ENCODE data around the gene HKDC1.

The HKDC1 gene

GRCh38 chr10:69215405-69216171 lies 4.5 kb upstream of the HKDC1 start:
- in situ Hi-C loops (cut with MboI; ENCODE audit: low sequenced_read_pairs): no loop called here

GRCh38 chr10:69216577-69217118 lies 3.5 kb upstream of the HKDC1 start:
- in situ Hi-C loops (cut with MboI; ENCODE audit: low sequenced_read_pairs): no loop called here

- in situ Hi-C loops (cut with MboI; ENCODE audit: low sequenced_read_pairs): no loop called here
Observed at GRCh38 chr10:69217119-69217754, 2.9 kb upstream of the HKDC1 start.

GRCh38 chr10:69218831-69219230 lies 1.3 kb upstream of the HKDC1 start:
- in situ Hi-C loops (cut with MboI; ENCODE audit: low sequenced_read_pairs): no loop called here

- in situ Hi-C loops (cut with MboI; ENCODE audit: low sequenced_read_pairs): no loop called here
Observed at GRCh38 chr10:69220507-69220906, 375 bp downstream of the HKDC1 start.

- in situ Hi-C loops (cut with MboI; ENCODE audit: low sequenced_read_pairs): no loop called here
Observed at GRCh38 chr10:69222157-69223027, 2.3 kb downstream of the HKDC1 start.

GRCh38 chr10:69223028-69223342 lies 2.9 kb downstream of the HKDC1 start:
- in situ Hi-C loops (cut with MboI; ENCODE audit: low sequenced_read_pairs): no loop called here

GRCh38 chr10:69224862-69225657 lies 4.9 kb downstream of the HKDC1 start:
- in situ Hi-C loops (cut with MboI; ENCODE audit: low sequenced_read_pairs): loop anchor here (25.0 kb wide), 1 partner anchor 287 kb away; no protein-coding TSS in a partner anchor

GRCh38 chr10:69225681-69226080 lies 5.5 kb downstream of the HKDC1 start:
- in situ Hi-C loops (cut with MboI; ENCODE audit: low sequenced_read_pairs): loop anchor here (25.0 kb wide), 1 partner anchor 287 kb away; no protein-coding TSS in a partner anchor

- in situ Hi-C loops (cut with MboI; ENCODE audit: low sequenced_read_pairs): loop anchor here (25.0 kb wide), 1 partner anchor 285 kb away; no protein-coding TSS in a partner anchor
Observed at GRCh38 chr10:69226919-69227450, 6.9 kb downstream of the HKDC1 start.

GRCh38 chr10:69228151-69228550 lies 8.0 kb downstream of the HKDC1 start:
- in situ Hi-C loops (cut with MboI; ENCODE audit: low sequenced_read_pairs): loop anchor here (25.0 kb wide), 1 partner anchor 284 kb away; no protein-coding TSS in a partner anchor

GRCh38 chr10:69229616-69229916 lies 9.4 kb downstream of the HKDC1 start:
- in situ Hi-C loops (cut with MboI; ENCODE audit: low sequenced_read_pairs): loop anchor here (25.0 kb wide), 1 partner anchor 283 kb away; no protein-coding TSS in a partner anchor

- in situ Hi-C loops (cut with MboI; ENCODE audit: low sequenced_read_pairs): loop anchor here (10.0 to 25.0 kb wide), 2 partner anchors 165 to 282 kb away; no protein-coding TSS in a partner anchor
Observed at GRCh38 chr10:69230128-69230527, 10.0 kb downstream of the HKDC1 start.

GRCh38 chr10:69232252-69232651 lies 12.1 kb downstream of the HKDC1 start:
- in situ Hi-C loops (cut with MboI; ENCODE audit: low sequenced_read_pairs): loop anchor here (10.0 to 25.0 kb wide), 2 partner anchors 163 to 280 kb away; no protein-coding TSS in a partner anchor

GRCh38 chr10:69232736-69233480 lies 12.8 kb downstream of the HKDC1 start:
- in situ Hi-C loops (cut with MboI; ENCODE audit: low sequenced_read_pairs): loop anchor here (10.0 to 25.0 kb wide), 2 partner anchors 162 to 279 kb away; no protein-coding TSS in a partner anchor

GRCh38 chr10:69234447-69234846 lies 14.3 kb downstream of the HKDC1 start:
- in situ Hi-C loops (cut with MboI; ENCODE audit: low sequenced_read_pairs): loop anchor here (10.0 to 25.0 kb wide), 2 partner anchors 160 to 278 kb away; no protein-coding TSS in a partner anchor

GRCh38 chr10:69237528-69238159 lies 17.5 kb downstream of the HKDC1 start:
- in situ Hi-C loops (cut with MboI; ENCODE audit: low sequenced_read_pairs): loop anchor here (10.0 to 25.0 kb wide), 2 partner anchors 157 to 275 kb away; no protein-coding TSS in a partner anchor

GRCh38 chr10:69239136-69239535 lies 19.0 kb downstream of the HKDC1 start:
- in situ Hi-C loops (cut with MboI; ENCODE audit: low sequenced_read_pairs): loop anchor here (10.0 to 25.0 kb wide), 2 partner anchors 156 to 273 kb away; no protein-coding TSS in a partner anchor
